Lower leg skin (tissue), 4 donors: ENCODE data around the gene TSPO. TPM values are rescaled to one million over a fixed set of nuclear protein-coding genes. Genes with fewer than 3 reads are reported as not detected.

Source experiments
- DNase-seq, 2 donors: peaks; one replicate each; pipeline ENCODE4 v3.0.0-alpha.2; 2019; ENCODE audit warnings: low spot score in 2 of 2
- H3K4me3 ChIP-seq: fragments of 200-600 bp; sonication (generic); 2 replicates; pipeline ENCODE4 v1.5.1; 2017; ENCODE audit warnings: mild to moderate bottlenecking, low read depth; ENCODE audit not compliant: poor library complexity, severe bottlenecking
- CTCF ChIP-seq, 3 donors: fragments of 450-650 bp; IDR thresholded peaks; one replicate each; pipeline ENCODE4 v1.5.1; 2016; ENCODE audit warnings: antibody characterized with exemption in 3 of 3, mild to moderate bottlenecking in 3 of 3, moderate library complexity in 2 of 3
- POLR2A ChIP-seq, 2 donors: fragments of 450-650 bp; IDR thresholded peaks; one replicate each; pipeline ENCODE4 v1.6.1; 2016 to 2017; ENCODE audit warnings: antibody characterized with exemption in 2 of 2, mild to moderate bottlenecking in 1 of 2, moderate library complexity in 1 of 2
- WGBS, 2 donors: methylation state at CpG; one replicate each; pipeline ENCODE4 v1.1.5; 2018; 5-methylcytosine and 5-hydroxymethylcytosine counted together
- intact Hi-C: fragments of 100-400 bp; cut with DNase I; formaldehyde crosslinking; loops from one replicate; pipeline ENCODE4 v1.15.0; 2023; ENCODE audit warnings: low total_unique reads
- total RNA-seq, 4 donors: library from RNA; depleted of rRNA; stranded (reverse); fragments of >200 nt; gene quantifications; one replicate each; pipeline ENCODE4 v1.1.0, GENCODE V29; 2016

The TSPO gene
- total RNA-seq, 4 donors from 2014 or later, result 695 to 923 (median 775) TPM

DNA sequence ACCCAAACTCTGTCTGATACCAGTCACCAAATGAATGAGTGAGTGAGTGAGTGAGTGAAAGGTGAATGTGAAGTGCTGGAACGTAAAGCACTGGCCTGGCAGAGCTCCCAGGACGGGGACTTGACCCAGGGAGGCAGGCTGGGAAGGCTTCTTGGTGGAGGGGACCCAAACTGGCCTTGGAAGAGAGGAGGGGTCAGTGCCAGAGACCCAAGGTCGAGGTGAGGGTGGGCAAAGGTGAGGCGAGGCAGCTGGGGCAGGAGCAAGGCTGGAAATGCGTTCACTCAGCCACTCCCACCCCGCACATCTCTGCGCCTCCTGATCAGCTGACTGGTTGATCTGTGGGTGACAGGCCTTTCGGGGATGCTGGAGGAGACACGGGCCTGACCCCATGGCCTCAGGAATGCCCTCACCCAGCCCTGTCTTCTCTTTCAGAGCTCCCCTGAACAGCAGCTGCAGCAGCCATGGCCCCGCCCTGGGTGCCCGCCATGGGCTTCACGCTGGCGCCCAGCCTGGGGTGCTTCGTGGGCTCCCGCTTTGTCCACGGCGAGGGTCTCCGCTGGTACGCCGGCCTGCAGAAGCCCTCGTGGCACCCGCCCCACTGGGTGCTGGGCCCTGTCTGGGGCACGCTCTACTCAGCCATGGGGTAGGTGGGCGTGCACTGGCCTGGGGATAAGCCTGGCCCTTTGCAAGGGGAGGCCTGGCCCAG is 7.6 kb downstream of the TSPO start:
- WGBS, 2 donors, result 80 to 85% methylated on average over 22 of the region's 24 CpGs
- no peak overlapping the region for H3K4me3 ChIP-seq
- TF ChIP-seq POLR2A (IDR thresholded peaks at IDR 0.05) (no peak), CTCF (IDR thresholded peaks at IDR 0.05) (no peak)
- DNase-seq, result peak in 1 of 2 donors; percentile 83
- intact Hi-C loops, result no loop called here

GRCh38 chr22:43159484-43160178 is 8.3 kb downstream of the TSPO start:
- no peak for DNase-seq
- intact Hi-C loops, result no loop called here

GRCh38 chr22:43160497-43161126 is 9.3 kb downstream of the TSPO start:
- no peak overlapping the region for H3K4me3 ChIP-seq
- TF ChIP-seq CTCF (IDR thresholded peaks at IDR 0.05) (no peak), POLR2A (IDR thresholded peaks at IDR 0.05) (no peak)
- DNase-seq, result no peak
- 88 to 96% methylated on average over 8 of the region's 8 CpGs for WGBS, 2 donors
- intact Hi-C loops, result no loop called here

More at GRCh38 chr22:43159484-43160178, 8.3 kb downstream of the TSPO start:
- WGBS, 2 donors, result 23 to 51% methylated on average over 10 to 13 of the region's 18 CpGs
- TF ChIP-seq POLR2A (IDR thresholded peaks at IDR 0.05), result no peak
- H3K4me3 ChIP-seq, result no peak overlapping the region

- intact Hi-C loops, result no loop called here
- no peak overlapping the region for H3K4me3 ChIP-seq
- 91 to 93% methylated on average over 23 to 24 of the region's 24 CpGs for whole genome bisulfite sequencing, 2 donors
- TF ChIP-seq POLR2A (IDR thresholded peaks at IDR 0.05), result no peak
- TF ChIP-seq CTCF (IDR thresholded peaks at IDR 0.05), result no peak
- DNase-seq, result no peak
These were observed 11.2 kb downstream of the TSPO start for GRCh38 chr22:43162412-43163150.

- intact Hi-C loops, result no loop called here
- H3K4me3 ChIP-seq, result no peak overlapping the region
- TF ChIP-seq POLR2A (IDR thresholded peaks at IDR 0.05) (no peak), CTCF (IDR thresholded peaks at IDR 0.05) (no peak)
- 55 to 82% methylated on average over 5 to 15 of the region's 18 CpGs for WGBS, 2 donors
- no peak for DNase-seq
These were observed 12.0 kb downstream of the TSPO start for GRCh38 chr22:43163241-43163795.
